Measurements from ENCODE around the gene SYT1. TPM values are rescaled to one million over a fixed set of nuclear protein-coding genes. Genes with fewer than 3 reads are reported as not detected.

SYT1 gene
- polyA plus RNA-seq, 3 donors = 0.72 TPM; not detected in 2

GRCh38 chr12:79400481-79400880 is 535.9 kb downstream of the SYT1 start:
- H3K27me3 ChIP-seq (ENCODE audit: control insufficient read depth in 2 of 2, insufficient read depth in 2 of 2, low read length in 2 of 2) = no peaks in the 10 kb centered on the region
- no peak overlapping the region for H3K4me3 ChIP-seq (replicated peaks in 1 of 3; ENCODE audit: low read depth in 2 of 3, low read length in 3 of 3)
- no peak overlapping the region for H2AFZ ChIP-seq (ENCODE audit: insufficient read depth, low read depth, low read length, poor library complexity, severe bottlenecking)
- WGBS (ENCODE audit: insufficient coverage) = 95% methylated on average over 2 of the region's 3 CpGs
- Mint-ChIP-seq H3K36me3 (no peaks in the 10 kb centered on the region), H3K9me3 (no peaks in the 10 kb centered on the region), H3K27ac (no peak overlapping the region), H3K27me3 (ENCODE audit: low read depth in 3 of 3) (no peaks in the 10 kb centered on the region), H3K4me3 (no peak overlapping the region), H3K4me1 (no peaks in the 10 kb centered on the region)
- H3K36me3 ChIP-seq (replicated peaks in 1 of 2; ENCODE audit: control insufficient read depth in 1 of 2, insufficient read depth in 2 of 2, low read length in 2 of 2) = no peaks in the 10 kb centered on the region
- no peak overlapping the region for H3K27ac ChIP-seq (ENCODE audit: low read depth in 1 of 2, low read length in 2 of 2)
- no peak for DNase-seq
- intact Hi-C loops (cut with micrococcal nuclease) = no loop called here
- no peak overlapping the region for H3K9ac ChIP-seq (ENCODE audit: insufficient read depth, low read length, poor library complexity, severe bottlenecking)
- no peak for TF ChIP-seq CTCF (IDR thresholded peaks at IDR 0.05)
- no peaks in the 10 kb centered on the region for H3K9me3 ChIP-seq (replicated peaks in 1 of 2; ENCODE audit: control insufficient read depth in 1 of 2, insufficient read depth in 1 of 2, low read length in 2 of 2)
- H3K4me2 ChIP-seq (replicated peaks; ENCODE audit: extremely low read depth, low read length, poor library complexity, severe bottlenecking) = no peak overlapping the region
- H4K20me1 ChIP-seq (ENCODE audit: insufficient read depth, low read length) = no peaks in the 10 kb centered on the region
- no peaks in the 10 kb centered on the region for H3K79me2 ChIP-seq (ENCODE audit: insufficient read depth, low read length)
- H3K4me1 ChIP-seq (ENCODE audit: control insufficient read depth in 1 of 2, insufficient read depth in 2 of 2, low read length in 2 of 2) = no peaks in the 10 kb centered on the region

GRCh38 chr12:79402606-79403005 is 538.0 kb downstream of the SYT1 start:
- no peaks in the 10 kb centered on the region for H3K27me3 ChIP-seq (ENCODE audit: control insufficient read depth in 2 of 2, insufficient read depth in 2 of 2, low read length in 2 of 2)
- no peak overlapping the region for H3K27ac ChIP-seq (ENCODE audit: low read depth in 1 of 2, low read length in 2 of 2)
- no peak overlapping the region for H3K4me2 ChIP-seq (replicated peaks; ENCODE audit: extremely low read depth, low read length, poor library complexity, severe bottlenecking)
- H4K20me1 ChIP-seq (ENCODE audit: insufficient read depth, low read length) = no peaks in the 10 kb centered on the region
- no CpG with 5 or more reads among the region's 2 CpGs for WGBS (ENCODE audit: insufficient coverage)
- DNase-seq = no peak
- intact Hi-C loops (cut with micrococcal nuclease) = no loop called here
- TF ChIP-seq CTCF (IDR thresholded peaks at IDR 0.05) = no peak
- no peaks in the 10 kb centered on the region for H3K4me1 ChIP-seq (ENCODE audit: control insufficient read depth in 1 of 2, insufficient read depth in 2 of 2, low read length in 2 of 2)
- H3K9ac ChIP-seq (ENCODE audit: insufficient read depth, low read length, poor library complexity, severe bottlenecking) = no peak overlapping the region
- no peaks in the 10 kb centered on the region for H3K36me3 Mint-ChIP-seq
- H3K4me3 Mint-ChIP-seq = no peak overlapping the region
- no peak overlapping the region for H3K27ac Mint-ChIP-seq
- H3K9me3 Mint-ChIP-seq = no peaks in the 10 kb centered on the region
- H3K4me1 Mint-ChIP-seq = no peaks in the 10 kb centered on the region
- no peak overlapping the region for H3K4me3 ChIP-seq (replicated peaks in 1 of 3; ENCODE audit: low read depth in 2 of 3, low read length in 3 of 3)
- no peak overlapping the region for H2AFZ ChIP-seq (ENCODE audit: insufficient read depth, low read depth, low read length, poor library complexity, severe bottlenecking)
- H3K27me3 Mint-ChIP-seq (ENCODE audit: low read depth in 3 of 3) = no peaks in the 10 kb centered on the region
- H3K36me3 ChIP-seq (replicated peaks in 1 of 2; ENCODE audit: control insufficient read depth in 1 of 2, insufficient read depth in 2 of 2, low read length in 2 of 2) = no peaks in the 10 kb centered on the region
- H3K79me2 ChIP-seq (ENCODE audit: insufficient read depth, low read length) = no peaks in the 10 kb centered on the region
- H3K9me3 ChIP-seq (replicated peaks in 1 of 2; ENCODE audit: control insufficient read depth in 1 of 2, insufficient read depth in 1 of 2, low read length in 2 of 2) = no peaks in the 10 kb centered on the region

Measured in CD14-positive monocyte (primary cell).